WTC11 (cell line): ENCODE measurements around the gene TMEM178B.

Experiments used
- CTCF ChIP-seq: fragments of 200-600 bp; IDR thresholded peaks from 2 replicates; pipeline ENCODE4 v1.8.0; 2022; ENCODE audit warnings: antibody characterized with exemption
- E2F1 ChIP-seq: sonication (generic); formaldehyde crosslinking; IDR thresholded peaks from 2 replicates; pipeline ENCODE4 v1.8.0; 2022; ENCODE audit warnings: mild to moderate bottlenecking, missing genetic modification reagents
- FOXJ3 ChIP-seq: sonication (generic); formaldehyde crosslinking; IDR thresholded peaks from 2 replicates; pipeline ENCODE4 v1.9.0; 2021; ENCODE audit warnings: missing genetic modification reagents, mild to moderate bottlenecking, borderline replicate concordance
- FOXP4 ChIP-seq: sonication (generic); formaldehyde crosslinking; IDR thresholded peaks from 2 replicates; pipeline ENCODE4 v1.8.0; 2022; ENCODE audit warnings: mild to moderate bottlenecking, missing genetic modification reagents
- GTF2I ChIP-seq: fragments of 250-450 bp; sonication (Bioruptor Pico); conservative IDR thresholded peaks from 2 replicates; pipeline ENCODE4 v1.4.0; 2021; ENCODE audit warnings: mild to moderate bottlenecking
- JUN ChIP-seq: sonication (generic); formaldehyde crosslinking; IDR thresholded peaks from 2 replicates; pipeline ENCODE4 v1.8.0; 2023; ENCODE audit warnings: mild to moderate bottlenecking, missing genetic modification reagents
- ZNF263 ChIP-seq: sonication (generic); formaldehyde crosslinking; IDR thresholded peaks from 2 replicates; pipeline ENCODE4 v1.8.1; 2022; ENCODE audit warnings: low read depth, mild to moderate bottlenecking, moderate library complexity, missing genetic modification reagents
- ZNF671 ChIP-seq: fragments of 250-450 bp; sonication (Bioruptor Pico); IDR thresholded peaks from 2 replicates; pipeline ENCODE4 v1.8.0; 2021; ENCODE audit warnings: mild to moderate bottlenecking

GRCh38 chr7:141430455-141431139 is 356.7 kb downstream of the TMEM178B start:
- TF ChIP-seq E2F1 (CRISPR knock-in tag) (no peak), GTF2I (CRISPR knock-in tag) (no peak), ZNF671 (no peak), CTCF (no peak), FOXP4 (CRISPR knock-in tag) (no peak), FOXJ3 (CRISPR knock-in tag) (no peak), ZNF263 (no peak), JUN (CRISPR knock-in tag) (no peak)
